CD8-positive, alpha-beta memory T cell (primary cell): ENCODE results near the gene KRT16. TPM values are rescaled to one million over a fixed set of nuclear protein-coding genes. Genes with fewer than 3 reads are reported as not detected.
A peak's percentile ranks its signal among the peaks of the same experiment; 100 is the strongest.
"Not testable (repeated sequence)": the region's sequence is repeated elsewhere in the genome, so short reads cannot be mapped to it uniquely, and the experiment has no call there.

ENCODE experiments used
- CTCF ChIA-PET: fragments of 350-600 bp; sonication (Branson Sonifier 250); formaldehyde crosslinking; loops from one replicate; lab custom pipeline; 2021; ENCODE audit warnings: antibody characterized with exemption; lab: Charles Lee
- POLR2A ChIA-PET: fragments of 350-600 bp; sonication (Branson Sonifier 250); formaldehyde crosslinking; loops from one replicate; lab custom pipeline; 2021; ENCODE audit warnings: antibody characterized with exemption; lab: Charles Lee
- DNase-seq, 5 donors: peaks; one replicate each; pipeline versions ENCODE4 v3.0.0 to v3.0.0-alpha.2; 2020 to 2022; ENCODE audit warnings: mixed read lengths in 1 of 5
- H3K27ac ChIP-seq: one replicate; pipeline ENCODE4 v1.7.0; 2013; ENCODE audit warnings: low read depth, mild to moderate bottlenecking, low read length, moderate library complexity
- H3K27me3 ChIP-seq: 2 replicates; pipeline ENCODE4 v1.7.0; 2013; ENCODE audit warnings: low read length, mild to moderate bottlenecking; ENCODE audit not compliant: insufficient read depth, poor library complexity, severe bottlenecking
- H3K36me3 ChIP-seq: 2 replicates; pipeline ENCODE4 v1.7.0; 2013; ENCODE audit warnings: mild to moderate bottlenecking, low read length, moderate library complexity; ENCODE audit not compliant: insufficient read depth
- H3K4me1 ChIP-seq: 2 replicates; pipeline ENCODE4 v1.7.0; 2013; ENCODE audit warnings: mild to moderate bottlenecking, low read length, moderate library complexity; ENCODE audit not compliant: insufficient read depth
- H3K4me3 ChIP-seq: 2 replicates; pipeline ENCODE4 v1.7.0; 2013; ENCODE audit warnings: mild to moderate bottlenecking, low read length
- H3K9me3 ChIP-seq: 2 replicates; pipeline ENCODE4 v1.7.0; 2013; ENCODE audit warnings: mild to moderate bottlenecking, low read length
- H3K27ac Mint-ChIP-seq, 8 donors: one replicate each; pipeline ENCODE4 v1.8.0; 2020 to 2021; ENCODE audit warnings: mixed read lengths in 8 of 8, mild to moderate bottlenecking in 6 of 8, inconsistent platforms in 3 of 8, moderate library complexity in 3 of 8
- H3K27me3 Mint-ChIP-seq, 2 donors: one replicate each; pipeline ENCODE4 v1.8.0; 2020 to 2021; ENCODE audit warnings: mixed read lengths in 2 of 2, mild to moderate bottlenecking in 1 of 2, moderate library complexity in 1 of 2
- H3K36me3 Mint-ChIP-seq, 3 donors: one replicate each; pipeline ENCODE4 v1.8.0; 2020 to 2021; ENCODE audit warnings: mixed read lengths in 3 of 3, inconsistent platforms in 1 of 3, mild to moderate bottlenecking in 1 of 3
- H3K4me1 Mint-ChIP-seq, 3 donors: one replicate each; pipeline ENCODE4 v1.8.0; 2020 to 2021; ENCODE audit warnings: mixed read lengths in 3 of 3, inconsistent platforms in 1 of 3, mild to moderate bottlenecking in 1 of 3
- H3K4me3 Mint-ChIP-seq, 7 donors: one replicate each; pipeline ENCODE4 v1.8.0; 2020 to 2021; ENCODE audit warnings: mixed read lengths in 7 of 7, mild to moderate bottlenecking in 6 of 7, moderate library complexity in 4 of 7, inconsistent platforms in 2 of 7
- H3K9me3 Mint-ChIP-seq, 5 donors: one replicate each; pipeline ENCODE4 v1.8.0; 2020 to 2022; ENCODE audit warnings: mixed read lengths in 5 of 5, mild to moderate bottlenecking in 3 of 5, moderate library complexity in 2 of 5, inconsistent platforms in 1 of 5
- polyA plus RNA-seq: library from polyadenylated mRNA; unstranded; fragments of 300-500 nt; fragmentation: Illumina TruSeq; gene quantifications from one replicate; pipeline ENCODE4 v1.2.3, GENCODE V29; 2021
- total RNA-seq, 2 experiments: library from RNA; stranded (reverse); gene quantifications; one replicate each; pipeline ENCODE4 v1.2.3, GENCODE V29; 2021

KRT16 gene
- total and polyA plus RNA-seq, 3 experiments from 2014 or later: not detected

GRCh38 chr17:41592601-41593305 lies 19.8 kb downstream of the KRT16 start:
- ChIA-PET POLR2A (no interaction called here), CTCF (no interaction called here)
- H3K4me3 ChIP-seq: no peak overlapping the region

GRCh38 chr17:41589301-41589700 lies 23.3 kb downstream of the KRT16 start:
- Mint-ChIP-seq H3K27me3 (peaks cover 25 to 36% of the 10 kb centered on the region in 2 donors), H3K4me3 (no peak overlapping the region)

More at GRCh38 chr17:41592601-41593305, 19.8 kb downstream of the KRT16 start:
- H3K27ac Mint-ChIP-seq: no peak overlapping the region
- H3K27me3 ChIP-seq: no peaks in the 10 kb centered on the region
- peaks cover 15 to 38% of the 10 kb centered on the region in 2 donors for H3K27me3 Mint-ChIP-seq
- H3K9me3 Mint-ChIP-seq: no peaks in the 10 kb centered on the region
- DNase-seq: no peak
- no peaks in the 10 kb centered on the region for H3K9me3 ChIP-seq
- no peaks in the 10 kb centered on the region for H3K36me3 Mint-ChIP-seq
- H3K4me1 ChIP-seq: no peaks in the 10 kb centered on the region
- H3K36me3 ChIP-seq: no peaks in the 10 kb centered on the region
- no peaks in the 10 kb centered on the region for H3K4me1 Mint-ChIP-seq
- H3K27ac ChIP-seq: no peak overlapping the region
- H3K4me3 Mint-ChIP-seq: no peak overlapping the region

DNA sequence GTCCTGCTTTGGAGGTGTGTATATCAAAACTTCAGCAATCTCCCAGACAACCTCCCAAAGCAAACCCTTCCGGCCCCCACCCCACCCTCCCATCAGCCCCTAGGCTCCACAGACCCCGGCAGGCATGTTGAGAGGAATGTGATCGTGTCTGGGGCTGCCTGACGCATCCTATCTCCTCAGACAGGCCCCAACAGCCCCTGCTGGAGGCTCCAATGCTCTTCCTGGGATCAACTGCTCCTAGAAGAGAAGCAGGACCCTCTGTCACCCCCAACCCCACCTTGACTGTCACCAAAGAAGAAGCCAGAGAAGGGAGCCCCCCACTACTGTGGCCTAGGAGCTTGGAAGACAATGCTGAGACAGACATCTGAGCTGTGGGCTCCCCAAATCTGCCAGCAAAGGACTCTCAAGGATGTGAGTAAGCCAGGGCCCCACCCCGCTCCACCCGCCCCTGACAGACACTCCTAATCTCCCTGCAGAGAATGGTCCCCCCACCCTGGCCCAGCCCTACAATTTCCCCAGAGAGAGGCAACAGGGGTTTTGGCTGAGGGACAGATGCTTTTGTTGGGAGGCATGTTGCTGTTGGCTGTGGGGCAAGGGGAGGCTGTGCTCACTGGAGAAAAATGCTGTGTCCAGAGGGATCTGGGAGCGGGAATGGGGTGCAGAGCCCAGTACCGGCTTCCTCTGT lies 24.3 kb downstream of the KRT16 start:
- Histone ChIP-seq H3K27me3 (no peaks in the 10 kb centered on the region), H3K4me3 (no peak overlapping the region), H3K4me1 (no peaks in the 10 kb centered on the region), H3K9me3 (no peaks in the 10 kb centered on the region), H3K27ac (no peak overlapping the region), H3K36me3 (no peaks in the 10 kb centered on the region)
- Mint-ChIP-seq H3K36me3 (no peaks in the 10 kb centered on the region), H3K27ac (no peak overlapping the region), H3K4me3 (no peak overlapping the region), H3K9me3 (no peaks in the 10 kb centered on the region), H3K27me3 (peaks cover 21 to 37% of the 10 kb centered on the region in 2 donors), H3K4me1 (no peaks in the 10 kb centered on the region)
- no peak for DNase-seq
- POLR2A ChIA-PET: no interaction called here
- CTCF ChIA-PET: no interaction called here

More at GRCh38 chr17:41589301-41589700, 23.3 kb downstream of the KRT16 start:
- Histone ChIP-seq H3K4me1 (no peaks in the 10 kb centered on the region), H3K27ac (no peak overlapping the region), H3K27me3 (no peaks in the 10 kb centered on the region), H3K9me3 (no peaks in the 10 kb centered on the region), H3K36me3 (no peaks in the 10 kb centered on the region), H3K4me3 (no peak overlapping the region)
- DNase-seq: no peak
- no peaks in the 10 kb centered on the region for H3K4me1 Mint-ChIP-seq
- no peaks in the 10 kb centered on the region for H3K9me3 Mint-ChIP-seq
- CTCF ChIA-PET: no interaction called here
- POLR2A ChIA-PET: no interaction called here
- H3K36me3 Mint-ChIP-seq: no peaks in the 10 kb centered on the region
- H3K27ac Mint-ChIP-seq: peak overlapping the region in 1 of 8 donors; percentile 81

DNA sequence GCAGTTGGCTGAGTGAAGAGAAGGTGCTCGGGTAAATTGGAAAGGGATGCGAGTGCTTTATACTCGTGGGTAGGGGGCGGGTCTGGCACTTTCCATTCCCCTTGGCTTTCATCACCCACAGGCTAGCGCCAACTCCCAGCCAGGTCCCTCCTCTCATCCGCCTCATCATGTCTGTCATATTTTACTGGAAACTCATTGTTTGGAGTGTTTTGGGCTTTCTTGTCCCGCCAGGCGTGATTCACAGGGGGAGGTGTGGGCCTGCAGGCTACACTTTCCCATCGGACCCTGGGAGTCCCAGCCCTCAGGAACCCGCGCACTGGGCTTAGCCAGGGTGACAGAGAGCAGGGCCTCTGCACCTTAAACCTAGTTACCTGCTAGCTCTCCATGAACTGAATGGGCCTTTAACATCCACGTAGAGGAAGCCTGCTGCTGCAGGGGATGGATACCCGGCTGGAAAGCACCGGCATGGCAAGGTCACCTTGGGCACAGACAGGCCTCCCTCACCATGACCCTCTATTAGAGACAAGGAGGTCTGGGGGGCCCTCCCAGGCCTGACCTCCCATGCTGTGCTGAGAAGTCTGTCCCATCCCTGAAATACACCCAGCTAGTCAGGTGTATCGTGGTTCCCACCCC lies 25.6 kb downstream of the KRT16 start, which contains the start of gene KRT14:
TSS of gene KRT14 (minus strand) at position 33 of the 633 bp plus-strand sequence. CDS start 61 bp downstream, outside the sequence.
- no peaks in the 10 kb centered on the region for H3K36me3 Mint-ChIP-seq
- H3K9me3 Mint-ChIP-seq: no peaks in the 10 kb centered on the region
- no peaks in the 10 kb centered on the region for H3K4me1 Mint-ChIP-seq
- POLR2A ChIA-PET: no interaction called here
- Histone ChIP-seq H3K4me1 (no peaks in the 10 kb centered on the region), H3K9me3 (no peaks in the 10 kb centered on the region), H3K27me3 (no peaks in the 10 kb centered on the region), H3K36me3 (no peaks in the 10 kb centered on the region), H3K27ac (no peak within 1 kb of the TSS), H3K4me3 (no peak within 1 kb of the TSS)
- H3K27ac Mint-ChIP-seq: peak within 1 kb of the TSS in 1 of 8 donors; percentile 47
- DNase-seq: no peak
- H3K4me3 Mint-ChIP-seq: no peak within 1 kb of the TSS
- peaks cover 19 to 46% of the 10 kb centered on the region in 2 donors for H3K27me3 Mint-ChIP-seq
- CTCF ChIA-PET: interaction anchor here (1.5 kb wide), 1 partner anchor 38 kb away, joined by 3 read pairs; no protein-coding TSS in a partner anchor

DNA sequence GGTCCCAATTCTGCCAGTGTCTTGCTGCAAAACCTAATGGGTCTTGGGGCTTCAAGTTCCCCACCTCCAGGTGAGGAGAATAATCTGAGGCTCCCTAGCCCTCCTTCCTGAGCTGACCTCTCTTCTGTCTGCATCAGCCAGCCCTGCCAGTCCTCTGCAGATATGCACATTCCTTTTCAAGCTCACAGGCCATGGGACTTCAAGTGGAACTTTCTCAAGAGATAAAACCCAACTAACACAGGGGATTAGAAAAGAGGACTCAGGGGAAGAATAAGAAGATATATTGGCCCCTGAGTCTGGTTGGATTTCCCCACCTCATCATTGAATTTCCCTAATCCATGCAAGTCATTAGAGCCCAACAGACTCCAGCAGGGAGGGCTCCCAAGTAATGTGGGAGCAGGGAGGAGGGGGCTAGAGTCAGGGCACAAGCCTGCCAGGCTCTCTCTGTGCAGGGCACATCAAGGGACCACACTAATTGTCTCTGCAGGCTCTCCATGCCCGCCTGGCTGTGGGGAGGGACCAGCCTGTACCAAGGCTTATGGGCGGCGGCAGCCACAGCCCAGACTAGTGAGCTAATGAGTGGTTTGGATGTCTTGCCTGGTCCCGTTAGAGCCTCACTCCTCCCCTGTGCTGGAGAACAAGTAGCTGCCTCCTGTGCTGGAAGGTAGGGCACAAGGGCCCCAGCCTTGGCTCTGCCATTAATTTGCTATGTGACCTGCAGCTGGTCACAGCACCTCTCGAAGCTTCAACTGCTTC lies 27.1 kb downstream of the KRT16 start:
- Histone ChIP-seq H3K4me3 (no peak overlapping the region), H3K36me3 (no peaks in the 10 kb centered on the region), H3K27me3 (no peaks in the 10 kb centered on the region), H3K27ac (no peak overlapping the region), H3K4me1 (no peaks in the 10 kb centered on the region), H3K9me3 (no peaks in the 10 kb centered on the region)
- Mint-ChIP-seq H3K9me3 (no peaks in the 10 kb centered on the region), H3K27me3 (peaks cover 21 to 52% of the 10 kb centered on the region in 2 donors), H3K4me1 (no peaks in the 10 kb centered on the region), H3K4me3 (no peak overlapping the region), H3K36me3 (no peaks in the 10 kb centered on the region), H3K27ac (no peak overlapping the region)
- ChIA-PET CTCF (interaction anchor here (1.4 to 1.5 kb wide), 2 partner anchors 37 to 77 kb away, joined by 3 read pairs; no protein-coding TSS in a partner anchor), POLR2A (no interaction called here)
- DNase-seq: no peak

GRCh38 chr17:41584331-41584927 lies 28.1 kb downstream of the KRT16 start:
- DNase-seq, H3K9me3 Mint-ChIP-seq, H3K36me3 ChIP-seq, H3K9me3 ChIP-seq, H3K36me3 Mint-ChIP-seq, H3K27me3 ChIP-seq, H3K27ac Mint-ChIP-seq, POLR2A ChIA-PET, H3K4me1 Mint-ChIP-seq, H3K4me3 Mint-ChIP-seq, H3K4me1 ChIP-seq, H3K27ac ChIP-seq, H3K4me3 ChIP-seq: not testable (repeated sequence)
- H3K27me3 Mint-ChIP-seq: peaks cover 22 to 54% of the 10 kb centered on the region in 2 donors
- CTCF ChIA-PET: interaction anchor here (1.4 kb wide), 2 partner anchors 35 to 78 kb away, joined by 3 read pairs; no protein-coding TSS in a partner anchor
